ENCODE results near the gene GPATCH2.

Gene GPATCH2

GRCh38 chr1:217630711-217631591 lies at the start of gene GPATCH2, which contains the start of gene SPATA17:
Gene GPATCH2 (minus strand): TSS chr1:217631090. CDS start chr1:217630971, 119 bp downstream.
Gene SPATA17 (plus strand): TSS chr1:217631344. CDS start chr1:217631379, 35 bp downstream.
- peak; percentile 91 for DNase-seq
- in situ Hi-C loops (cut with HindIII; ENCODE audit: low pct_ligation_motif_present, low pct_unique_long_range_greater_than_20kb, low sequenced_read_pairs): no loop called here

GRCh38 chr1:217674028-217674729 lies 43.3 kb upstream of the GPATCH2 start:
- DNase-seq: no peak
- in situ Hi-C loops (cut with HindIII; ENCODE audit: low pct_ligation_motif_present, low pct_unique_long_range_greater_than_20kb, low sequenced_read_pairs): no loop called here

GRCh38 chr1:217673387-217673786 lies 42.5 kb upstream of the GPATCH2 start:
- DNase-seq: no peak
- in situ Hi-C loops (cut with HindIII; ENCODE audit: low pct_ligation_motif_present, low pct_unique_long_range_greater_than_20kb, low sequenced_read_pairs): no loop called here

- no peak for DNase-seq
- in situ Hi-C loops (cut with HindIII; ENCODE audit: low pct_ligation_motif_present, low pct_unique_long_range_greater_than_20kb, low sequenced_read_pairs): no loop called here
Measured at GRCh38 chr1:217668351-217668940, 37.6 kb upstream of the GPATCH2 start.

GRCh38 chr1:217661407-217661806 lies 30.5 kb upstream of the GPATCH2 start:
- no peak for DNase-seq
- in situ Hi-C loops (cut with HindIII; ENCODE audit: low pct_ligation_motif_present, low pct_unique_long_range_greater_than_20kb, low sequenced_read_pairs): no loop called here

- in situ Hi-C loops (cut with HindIII; ENCODE audit: low pct_ligation_motif_present, low pct_unique_long_range_greater_than_20kb, low sequenced_read_pairs): no loop called here
Measured at GRCh38 chr1:217660353-217661062, 29.6 kb upstream of the GPATCH2 start.

GRCh38 chr1:217650674-217651073 lies 19.8 kb upstream of the GPATCH2 start:
- in situ Hi-C loops (cut with HindIII; ENCODE audit: low pct_ligation_motif_present, low pct_unique_long_range_greater_than_20kb, low sequenced_read_pairs): no loop called here
- no peak for DNase-seq

More at GRCh38 chr1:217660353-217661062, 29.6 kb upstream of the GPATCH2 start:
- DNase-seq: peak; percentile 91

GRCh38 chr1:217647791-217648190 lies 16.9 kb upstream of the GPATCH2 start:
- no peak for DNase-seq
- in situ Hi-C loops (cut with HindIII; ENCODE audit: low pct_ligation_motif_present, low pct_unique_long_range_greater_than_20kb, low sequenced_read_pairs): no loop called here

- DNase-seq: no peak
- in situ Hi-C loops (cut with HindIII; ENCODE audit: low pct_ligation_motif_present, low pct_unique_long_range_greater_than_20kb, low sequenced_read_pairs): no loop called here
Measured at GRCh38 chr1:217642455-217642854, 11.6 kb upstream of the GPATCH2 start.

GRCh38 chr1:217627431-217627830 lies 3.5 kb downstream of the GPATCH2 start:
- in situ Hi-C loops (cut with HindIII; ENCODE audit: low pct_ligation_motif_present, low pct_unique_long_range_greater_than_20kb, low sequenced_read_pairs): no loop called here
- no peak for DNase-seq

- DNase-seq: no peak
- in situ Hi-C loops (cut with HindIII; ENCODE audit: low pct_ligation_motif_present, low pct_unique_long_range_greater_than_20kb, low sequenced_read_pairs): no loop called here
Measured at GRCh38 chr1:217626321-217626720, 4.6 kb downstream of the GPATCH2 start.

GRCh38 chr1:217622042-217622441 lies 8.8 kb downstream of the GPATCH2 start:
- DNase-seq: no peak
- in situ Hi-C loops (cut with HindIII; ENCODE audit: low pct_ligation_motif_present, low pct_unique_long_range_greater_than_20kb, low sequenced_read_pairs): no loop called here

- in situ Hi-C loops (cut with HindIII; ENCODE audit: low pct_ligation_motif_present, low pct_unique_long_range_greater_than_20kb, low sequenced_read_pairs): no loop called here
- DNase-seq: no peak
Measured at GRCh38 chr1:217620814-217621213, 10.1 kb downstream of the GPATCH2 start.

- in situ Hi-C loops (cut with HindIII; ENCODE audit: low pct_ligation_motif_present, low pct_unique_long_range_greater_than_20kb, low sequenced_read_pairs): no loop called here
- no peak for DNase-seq
Measured at GRCh38 chr1:217617126-217617525, 13.8 kb downstream of the GPATCH2 start.

GRCh38 chr1:217614200-217614712 lies 16.6 kb downstream of the GPATCH2 start:
- in situ Hi-C loops (cut with HindIII; ENCODE audit: low pct_ligation_motif_present, low pct_unique_long_range_greater_than_20kb, low sequenced_read_pairs): no loop called here
- DNase-seq: no peak

- no peak for DNase-seq
- in situ Hi-C loops (cut with HindIII; ENCODE audit: low pct_ligation_motif_present, low pct_unique_long_range_greater_than_20kb, low sequenced_read_pairs): no loop called here
Measured at GRCh38 chr1:217605390-217605789, 25.5 kb downstream of the GPATCH2 start.

GRCh38 chr1:217602380-217602779 lies 28.5 kb downstream of the GPATCH2 start:
- in situ Hi-C loops (cut with HindIII; ENCODE audit: low pct_ligation_motif_present, low pct_unique_long_range_greater_than_20kb, low sequenced_read_pairs): no loop called here
- DNase-seq: no peak

- in situ Hi-C loops (cut with HindIII; ENCODE audit: low pct_ligation_motif_present, low pct_unique_long_range_greater_than_20kb, low sequenced_read_pairs): no loop called here
- no peak for DNase-seq
Measured at GRCh38 chr1:217599154-217599553, 31.7 kb downstream of the GPATCH2 start.

Measured in ACHN (cell line).